GM23248 (cell line): ENCODE measurements around the gene VKORC1L1.

ENCODE experiments used
- EZH2 ChIP-seq: fragments of 200-600 bp; sonication (generic); IDR thresholded peaks from 2 replicates; pipeline ENCODE4 v1.6.1; 2018; ENCODE audit warnings: antibody characterized with exemption, mild to moderate bottlenecking; ENCODE audit not compliant: insufficient read depth, poor library complexity, severe bottlenecking
- EZH2phosphoT487 ChIP-seq: fragments of 200-600 bp; sonication (generic); IDR thresholded peaks from 2 replicates; pipeline ENCODE4 v1.6.1; 2018; ENCODE audit warnings: antibody characterized with exemption, moderate library complexity, mild to moderate bottlenecking, low read depth; ENCODE audit not compliant: insufficient read depth

DNA sequence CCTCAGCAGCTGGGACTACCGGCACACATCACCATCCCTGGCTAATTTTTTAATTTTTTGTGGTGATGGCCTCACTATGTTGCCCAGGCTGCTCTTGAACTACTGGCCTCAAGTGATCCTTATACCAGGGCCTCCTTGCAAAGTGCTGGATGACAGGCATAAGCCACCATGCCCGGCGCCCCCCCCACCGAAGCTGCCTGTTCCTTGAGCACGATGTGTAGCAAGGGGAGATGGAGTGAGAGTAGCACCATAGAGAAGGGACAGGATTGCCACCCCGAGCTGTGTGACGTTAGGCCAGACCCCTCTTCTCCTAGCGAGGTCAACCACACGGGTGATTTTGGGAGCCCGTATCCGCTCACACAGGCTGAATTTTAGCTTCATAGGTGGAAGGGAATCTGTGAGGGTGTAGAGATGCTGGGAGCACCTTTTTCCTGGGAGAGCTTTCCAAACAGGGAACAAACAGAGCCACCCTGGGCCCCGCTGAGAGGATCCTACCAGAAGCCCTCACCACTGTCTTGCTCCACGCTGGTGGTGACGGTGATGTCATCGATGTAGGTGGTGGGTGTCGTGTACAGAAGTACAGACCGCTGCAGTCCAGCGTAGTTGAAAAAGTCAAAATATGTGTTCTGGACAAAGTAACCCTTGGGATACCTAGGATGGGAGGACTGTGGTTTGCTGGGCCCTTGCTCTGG is 106.2 kb downstream of the VKORC1L1 start:
- TF ChIP-seq EZH2phosphoT487 (no peak), EZH2 (no peak)
